Ramos (cell line): ENCODE data around the gene SGK1.
"Not testable (repeated sequence)": the region's sequence is repeated elsewhere in the genome, so short reads cannot be mapped to it uniquely, and the experiment has no call there.

Source experiments
- in situ Hi-C: fragments of 300-500 bp; cut with MboI; formaldehyde crosslinking; loops from one replicate; pipeline ENCODE4 v1.14.3; 2022; ENCODE audit warnings: low sequenced_read_pairs; ENCODE audit not compliant: unreplicated experiment

SGK1 gene

GRCh38 chr6:134308800-134309199 is 9.1 kb downstream of the SGK1 start:
- in situ Hi-C loops: no loop called here

DNA sequence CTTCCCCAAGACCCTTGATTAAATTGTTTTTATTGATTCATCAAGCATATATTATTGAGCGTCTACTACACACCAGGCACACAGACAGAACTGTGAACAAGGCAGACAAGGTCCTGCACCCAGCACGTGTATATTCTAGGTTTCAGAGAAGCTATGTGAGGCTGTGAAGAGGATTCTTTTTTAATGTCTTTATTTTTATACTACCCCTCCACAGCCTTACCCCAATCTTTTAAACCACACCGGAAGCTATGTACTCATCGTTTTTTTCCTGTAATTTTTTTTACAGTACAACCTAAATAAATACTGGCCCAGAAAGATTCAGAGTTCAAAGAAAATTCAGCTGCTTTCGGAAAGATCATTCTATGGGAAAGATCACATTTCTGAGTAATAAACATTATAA is 10.0 kb downstream of the SGK1 start:
- in situ Hi-C loops: no loop called here

DNA sequence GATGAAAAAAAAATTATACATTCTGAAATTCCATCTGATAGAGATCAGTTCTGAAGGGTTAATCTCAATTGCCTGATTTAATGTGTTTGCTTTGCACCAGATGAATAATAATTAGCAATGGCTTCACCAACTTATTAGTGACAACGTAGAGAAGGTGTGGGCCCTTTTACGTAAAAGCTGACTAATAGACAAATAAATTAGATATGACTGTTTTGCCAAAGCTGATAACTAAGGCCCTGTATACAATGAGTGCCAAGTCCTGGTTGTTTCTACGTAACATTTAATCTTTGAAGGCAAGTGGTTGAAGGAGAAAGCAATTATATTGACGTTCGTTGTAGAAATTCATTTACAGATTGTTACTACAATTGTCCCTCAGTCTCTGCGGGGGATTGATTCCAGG is 10.8 kb downstream of the SGK1 start:
- in situ Hi-C loops: no loop called here

GRCh38 chr6:134304381-134304780 is 13.5 kb downstream of the SGK1 start:
- in situ Hi-C loops: not testable (repeated sequence)

GRCh38 chr6:134303891-134304290 is 14.0 kb downstream of the SGK1 start:
- in situ Hi-C loops: no loop called here

DNA sequence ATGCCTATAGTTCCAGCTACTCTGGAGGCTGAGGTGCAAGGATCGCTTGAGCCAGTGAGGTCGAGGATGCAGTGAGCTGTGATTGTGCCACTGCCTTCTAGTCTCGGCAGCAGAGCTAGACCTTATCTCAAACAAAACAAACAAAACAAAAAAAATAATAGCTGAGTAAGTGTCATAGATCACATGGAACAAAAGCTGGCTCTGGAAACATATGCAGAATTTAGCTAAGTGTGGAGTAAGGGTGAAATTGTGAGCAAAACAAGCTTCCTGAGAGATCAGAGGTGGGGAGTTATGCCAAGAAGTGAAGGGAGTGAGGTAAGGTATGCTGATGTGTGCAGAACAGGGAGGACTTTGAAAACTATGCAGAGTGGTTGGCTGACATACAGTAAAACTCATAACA is 18.7 kb downstream of the SGK1 start:
- in situ Hi-C loops: no loop called here

DNA sequence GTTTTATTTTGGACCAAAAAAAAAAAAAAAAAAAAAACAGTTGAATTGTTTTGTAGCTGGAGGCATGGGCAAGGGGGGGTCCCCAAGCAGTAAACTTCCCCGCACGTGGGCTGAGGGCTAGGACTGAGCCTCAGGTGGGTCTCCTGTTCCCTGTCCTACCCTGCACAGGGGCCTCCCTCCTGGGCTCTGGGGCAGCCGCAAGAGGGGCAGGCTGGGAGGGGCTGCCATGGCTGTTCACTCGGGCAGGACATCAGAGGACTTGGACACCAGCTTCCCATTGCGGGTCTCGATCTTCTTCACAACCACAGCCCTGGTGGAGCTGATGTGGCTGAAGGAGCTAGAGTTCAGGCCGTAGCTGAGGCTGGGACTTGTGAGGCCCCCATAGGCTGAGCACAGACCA is 21.1 kb downstream of the SGK1 start:
- in situ Hi-C loops: no loop called here

- in situ Hi-C loops: no loop called here
Observed at GRCh38 chr6:134295953-134296553, 21.9 kb downstream of the SGK1 start.

DNA sequence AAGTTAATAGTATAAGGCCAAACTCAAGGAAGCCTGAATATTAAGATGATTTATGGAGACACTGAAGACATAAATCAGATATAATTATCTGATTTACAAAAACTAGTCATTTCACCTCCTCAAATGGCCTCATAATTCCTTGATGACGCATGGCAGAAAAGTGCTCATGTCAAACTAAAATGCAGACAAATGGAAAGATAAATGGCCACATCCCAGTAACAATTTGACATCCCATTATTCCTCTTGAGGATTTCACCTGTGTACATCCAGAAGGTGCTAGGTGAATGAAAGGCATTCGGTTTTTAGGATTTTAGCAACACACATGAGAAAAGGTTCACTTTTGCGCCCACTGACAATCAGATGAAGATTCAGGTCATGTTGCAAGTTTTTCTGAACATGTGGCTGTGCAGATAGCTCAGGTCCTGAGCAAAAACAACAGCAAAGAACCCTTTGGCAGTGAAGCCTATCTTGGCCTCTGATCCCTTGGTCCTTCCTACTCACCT is 24.2 kb downstream of the SGK1 start:
- in situ Hi-C loops: no loop called here

GRCh38 chr6:134291156-134291555 is 26.8 kb downstream of the SGK1 start:
- in situ Hi-C loops: no loop called here

DNA sequence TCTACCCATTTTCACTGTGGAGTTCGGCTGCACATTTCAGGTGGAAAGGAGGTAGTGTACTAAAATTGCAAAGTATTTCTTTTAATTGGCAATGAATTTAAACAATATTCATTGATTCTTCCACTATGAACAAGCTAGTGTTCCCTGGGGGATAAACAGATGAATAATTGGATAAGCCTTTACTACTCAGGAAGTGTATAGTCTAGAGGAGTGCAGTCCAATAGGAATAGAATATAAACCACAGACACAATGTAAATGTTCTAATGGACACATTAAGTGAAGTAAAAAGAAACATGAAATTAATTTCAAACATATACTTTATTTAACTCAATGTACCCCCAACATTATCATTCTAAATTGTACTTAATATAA is 28.7 kb downstream of the SGK1 start:
- in situ Hi-C loops: no loop called here

DNA sequence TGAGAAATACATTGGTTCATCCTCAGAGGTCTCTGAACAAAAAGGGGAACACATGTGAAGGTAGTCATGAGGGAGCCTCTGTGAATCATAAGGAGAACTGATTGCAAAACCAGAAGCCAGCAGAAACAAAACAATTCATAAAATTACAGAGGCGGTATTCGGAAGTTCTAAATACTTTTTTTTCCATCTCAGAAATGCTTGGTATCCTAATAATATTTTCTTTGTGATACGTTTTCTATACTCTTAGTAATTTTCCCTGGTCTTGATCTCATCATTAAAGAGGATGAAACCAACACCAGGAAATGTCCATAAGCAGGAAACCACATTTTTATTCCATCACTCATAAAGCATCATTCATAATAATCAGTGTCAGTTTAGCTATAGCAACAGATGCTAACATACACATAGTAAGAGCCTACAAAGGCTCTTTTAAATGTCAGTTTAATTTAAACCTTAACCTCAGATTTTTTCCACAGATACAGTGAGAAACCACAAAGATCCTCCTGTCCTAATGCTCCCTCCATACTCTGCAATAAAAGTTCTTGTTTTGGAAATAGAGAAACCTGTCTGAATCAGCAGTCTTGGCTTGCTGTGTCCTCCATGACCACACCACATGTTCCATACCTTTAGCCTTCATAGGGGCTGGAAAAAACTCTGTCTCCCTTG is 29.2 kb downstream of the SGK1 start:
- in situ Hi-C loops: no loop called here

DNA sequence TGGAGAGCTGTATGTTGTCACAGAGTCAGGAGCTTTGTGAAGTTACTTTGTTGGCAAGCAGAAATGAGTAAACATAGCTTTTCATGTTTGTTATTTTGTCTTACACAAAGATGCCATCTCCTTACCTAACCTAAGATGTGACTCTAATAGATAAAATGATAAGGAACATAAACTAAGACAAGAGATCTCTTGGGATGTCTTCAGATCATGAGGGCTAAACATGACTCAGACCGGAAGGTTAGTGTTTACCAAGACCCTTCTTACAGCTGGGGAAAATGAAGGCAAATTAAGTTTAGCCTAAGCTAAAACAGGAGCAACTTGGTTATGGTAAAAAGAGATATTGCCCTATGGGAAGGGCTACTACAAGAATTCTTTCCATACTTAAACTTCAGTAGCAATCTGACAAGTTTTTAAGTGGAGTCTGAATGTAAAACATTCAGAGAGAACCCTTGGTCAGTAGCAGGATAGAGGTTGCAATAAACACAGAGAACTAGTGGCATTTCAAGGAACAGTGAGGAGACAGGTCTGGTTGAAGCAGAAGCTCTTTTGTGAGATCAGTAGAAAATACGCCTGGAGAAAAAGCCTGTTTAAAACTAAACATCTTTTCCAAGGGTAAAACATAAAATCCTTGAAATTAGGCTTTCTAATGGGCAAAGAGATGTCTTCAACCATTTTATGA is 29.9 kb downstream of the SGK1 start:
- in situ Hi-C loops: no loop called here

- in situ Hi-C loops: no loop called here
Observed at GRCh38 chr6:134282816-134283215, 35.1 kb downstream of the SGK1 start.

GRCh38 chr6:134281388-134281787 is 36.5 kb downstream of the SGK1 start:
- in situ Hi-C loops: no loop called here

DNA sequence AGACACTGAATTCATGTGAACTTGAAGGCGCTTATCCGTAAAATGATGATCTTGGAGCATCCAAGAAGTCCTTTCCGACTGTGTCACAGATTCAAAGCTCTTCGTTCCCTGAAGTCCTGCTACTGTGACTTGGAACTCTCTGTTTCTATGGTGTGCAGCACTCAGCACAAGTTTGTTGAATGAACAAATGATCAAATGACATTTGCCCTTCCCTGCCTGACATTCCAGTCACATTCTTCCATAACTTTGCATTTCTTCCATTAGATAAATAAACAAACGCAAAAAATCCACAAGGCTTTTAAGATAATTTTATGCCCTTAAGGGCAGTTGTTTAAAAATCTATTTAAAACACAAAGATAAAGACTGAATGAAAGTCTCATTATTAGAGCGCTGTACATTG is 39.9 kb downstream of the SGK1 start:
- in situ Hi-C loops: no loop called here

DNA sequence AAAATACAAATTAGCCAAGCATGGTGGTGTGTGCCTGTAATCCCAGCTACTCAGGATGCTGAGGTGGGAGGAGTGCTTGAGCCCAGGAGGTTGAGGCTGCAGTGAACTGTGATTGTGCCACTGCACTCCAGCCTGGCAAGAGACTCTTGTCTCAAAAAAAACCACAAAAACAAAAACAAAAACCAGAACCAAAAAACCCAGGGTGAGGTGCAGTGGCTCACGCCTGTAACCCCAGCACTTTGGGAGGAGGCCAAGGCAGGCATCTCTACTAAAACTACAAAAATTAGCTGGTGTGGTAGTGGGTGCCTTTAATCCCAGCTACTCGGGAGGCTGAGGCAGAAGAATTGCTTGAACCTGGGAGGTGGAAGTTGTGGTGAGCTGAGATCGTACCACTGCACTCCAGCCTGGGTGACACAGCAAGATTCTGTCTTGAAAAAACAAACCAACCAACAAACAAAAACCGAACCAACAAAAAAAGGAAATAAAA is 41.0 kb downstream of the SGK1 start:
- in situ Hi-C loops: not testable (repeated sequence)

DNA sequence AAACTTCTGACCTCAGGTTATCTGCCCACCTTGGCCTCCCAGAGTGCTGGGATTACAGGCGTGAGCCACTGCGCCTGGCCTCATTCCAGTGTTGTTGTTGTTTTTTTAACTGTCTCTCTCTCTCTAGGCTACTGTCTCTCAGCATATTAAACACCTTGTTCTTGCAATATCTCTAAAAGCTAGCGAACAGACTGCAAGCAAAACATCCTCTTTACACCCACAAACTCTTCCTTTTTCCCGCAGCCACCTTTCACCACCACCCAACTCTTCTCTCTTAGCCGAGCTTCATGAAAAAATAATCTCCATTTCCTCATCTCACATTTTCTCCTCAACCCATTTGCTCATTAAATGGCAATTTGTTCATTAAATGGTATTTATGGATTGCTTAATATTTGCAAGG is 45.5 kb downstream of the SGK1 start:
- in situ Hi-C loops: no loop called here

- in situ Hi-C loops: no loop called here
Observed at GRCh38 chr6:134267917-134268361, 50.0 kb downstream of the SGK1 start.

DNA sequence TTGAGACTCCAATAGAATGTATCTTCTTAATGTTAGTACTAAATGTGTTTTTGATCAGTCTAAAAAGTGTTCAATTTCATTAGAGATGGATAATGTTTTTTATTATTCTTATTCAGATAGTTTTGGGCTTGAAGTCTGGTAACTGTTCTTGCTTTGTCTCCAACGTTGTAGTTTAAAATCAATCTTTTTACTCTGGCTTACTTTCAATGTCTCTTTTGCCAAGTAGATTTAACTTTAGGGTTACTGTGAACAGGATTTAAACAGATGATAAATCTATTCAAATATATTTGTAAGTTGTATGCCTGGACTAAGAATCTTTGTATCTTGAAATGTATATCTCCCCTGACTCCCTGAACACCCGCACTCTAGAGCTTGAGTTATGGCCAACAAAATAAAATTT is 51.1 kb downstream of the SGK1 start:
- in situ Hi-C loops: no loop called here

GRCh38 chr6:134261766-134262165 is 56.1 kb downstream of the SGK1 start:
- in situ Hi-C loops: no loop called here
